Renal pelvis (tissue), 4 donors: ENCODE data around the gene KCTD1. TPM values are rescaled to one million over a fixed set of nuclear protein-coding genes. Genes with fewer than 3 reads are reported as not detected.

Source experiments
- DNase-seq: peaks from one replicate; pipeline ENCODE4 v3.0.0-alpha.2; 2013
- polyA plus RNA-seq, 3 donors: library from polyadenylated mRNA; unstranded; fragments of 120-200 nt; gene quantifications; one replicate each; pipeline ENCODE4 v1.2.1, GENCODE V29; 2013; ENCODE audit not compliant: insufficient read length in 3 of 3

The KCTD1 gene
- polyA plus RNA-seq, 3 donors = 66.6 to 69.1 (median 69.1) TPM

DNA sequence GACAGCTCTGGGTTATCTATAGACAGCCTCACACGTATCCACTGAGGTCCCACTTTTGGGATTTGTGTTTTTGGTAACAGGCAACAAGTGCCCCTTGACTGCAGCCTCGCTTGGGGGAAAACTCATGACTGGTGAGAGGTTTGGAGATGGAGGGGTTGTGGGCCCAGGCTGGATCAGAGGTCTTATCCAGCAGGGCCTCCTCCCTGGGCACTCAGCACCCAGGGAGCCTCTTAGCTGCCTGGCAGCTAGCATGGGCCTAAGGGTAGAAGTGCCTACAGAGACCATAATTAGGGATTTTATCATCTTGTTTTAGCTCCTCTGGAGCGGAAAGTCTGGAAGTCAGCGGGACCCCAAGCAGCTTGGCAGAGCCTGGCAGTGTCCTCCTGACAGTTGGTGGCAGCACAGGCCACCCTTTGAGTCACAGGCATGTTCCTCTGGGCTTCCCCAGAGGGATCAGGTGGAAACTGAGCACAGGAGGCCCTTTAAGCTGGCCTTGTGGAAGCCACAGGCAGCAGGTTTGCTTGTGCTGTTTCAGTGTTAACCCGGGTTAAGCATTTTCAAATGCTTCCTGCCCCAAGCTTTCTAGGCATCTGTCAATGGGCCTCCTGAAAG lies 143.1 kb downstream of the KCTD1 start:
- no peak for DNase-seq
